Colonic mucosa (tissue), 4 donors: Measurements from ENCODE around the gene MICA. TPM values are rescaled to one million over a fixed set of nuclear protein-coding genes. Genes with fewer than 3 reads are reported as not detected.

Source experiments
- DNase-seq: peaks from one replicate; pipeline ENCODE4 v3.0.0-alpha.2; 2020
- H3K27ac ChIP-seq: fragments of 200-600 bp; one replicate; pipeline ENCODE4 v1.8.0; 2021
- H3K27me3 ChIP-seq: fragments of 200-600 bp; one replicate; pipeline ENCODE4 v1.8.0; 2021
- H3K36me3 ChIP-seq: fragments of 200-600 bp; one replicate; pipeline ENCODE4 v1.8.0; 2021
- H3K4me1 ChIP-seq: fragments of 200-600 bp; one replicate; pipeline ENCODE4 v1.8.0; 2021; ENCODE audit warnings: mild to moderate bottlenecking
- H3K4me3 ChIP-seq: fragments of 200-600 bp; one replicate; pipeline ENCODE4 v1.8.0; 2021
- H3K9ac ChIP-seq, 2 donors: one replicate each; pipeline ENCODE4 v1.7.0; 2013; ENCODE audit warnings: control low read depth in 2 of 2, low read depth in 2 of 2, low read length in 2 of 2
- H3K9me3 ChIP-seq: fragments of 200-600 bp; one replicate; pipeline ENCODE4 v1.8.0; 2021
- intact Hi-C: fragments of 100-400 bp; cut with DNase I; formaldehyde crosslinking; loops from one replicate; pipeline ENCODE4 v1.14.1; 2022
- total RNA-seq, 2 donors: library from RNA; stranded (reverse); fragmentation: NEBNext Ultra II Directional in 1 of 2; extraction: Animal tissue kit (Norgen Biotek cat#: 25700) in 1 of 2; gene quantifications; one replicate each; pipeline ENCODE4 v1.2.1, GENCODE V29; 2021
- TF ChIP-seq, protein P1 (sequence below): fragments of 200-600 bp; IDR thresholded peaks from one replicate; pipeline ENCODE4 v1.8.0; 2022; ENCODE audit warnings: antibody characterized with exemption, mild to moderate bottlenecking
- donor health status: healthy.
- donor health status: DM: no; HTN: no; CAD: no.
- donor health status: DM: no; HTN: no; CAD: no.

MICA gene
- total RNA-seq, 2 donors from 2014 or later = 15.0 to 26.7 TPM

- TF ChIP-seq, protein P1, sequence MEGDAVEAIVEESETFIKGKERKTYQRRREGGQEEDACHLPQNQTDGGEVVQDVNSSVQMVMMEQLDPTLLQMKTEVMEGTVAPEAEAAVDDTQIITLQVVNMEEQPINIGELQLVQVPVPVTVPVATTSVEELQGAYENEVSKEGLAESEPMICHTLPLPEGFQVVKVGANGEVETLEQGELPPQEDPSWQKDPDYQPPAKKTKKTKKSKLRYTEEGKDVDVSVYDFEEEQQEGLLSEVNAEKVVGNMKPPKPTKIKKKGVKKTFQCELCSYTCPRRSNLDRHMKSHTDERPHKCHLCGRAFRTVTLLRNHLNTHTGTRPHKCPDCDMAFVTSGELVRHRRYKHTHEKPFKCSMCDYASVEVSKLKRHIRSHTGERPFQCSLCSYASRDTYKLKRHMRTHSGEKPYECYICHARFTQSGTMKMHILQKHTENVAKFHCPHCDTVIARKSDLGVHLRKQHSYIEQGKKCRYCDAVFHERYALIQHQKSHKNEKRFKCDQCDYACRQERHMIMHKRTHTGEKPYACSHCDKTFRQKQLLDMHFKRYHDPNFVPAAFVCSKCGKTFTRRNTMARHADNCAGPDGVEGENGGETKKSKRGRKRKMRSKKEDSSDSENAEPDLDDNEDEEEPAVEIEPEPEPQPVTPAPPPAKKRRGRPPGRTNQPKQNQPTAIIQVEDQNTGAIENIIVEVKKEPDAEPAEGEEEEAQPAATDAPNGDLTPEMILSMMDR = no peak
- Histone ChIP-seq H3K9ac (no peak overlapping the region), H3K36me3 (no peaks in the 10 kb centered on the region), H3K4me1 (no peaks in the 10 kb centered on the region), H3K4me3 (no peak overlapping the region), H3K27ac (no peak overlapping the region), H3K27me3 (no peaks in the 10 kb centered on the region), H3K9me3 (no peaks in the 10 kb centered on the region)
- intact Hi-C loops = no loop called here
- no peak for DNase-seq
Observed at GRCh38 chr6:31418251-31418650, 14.9 kb downstream of the MICA start.

DNA sequence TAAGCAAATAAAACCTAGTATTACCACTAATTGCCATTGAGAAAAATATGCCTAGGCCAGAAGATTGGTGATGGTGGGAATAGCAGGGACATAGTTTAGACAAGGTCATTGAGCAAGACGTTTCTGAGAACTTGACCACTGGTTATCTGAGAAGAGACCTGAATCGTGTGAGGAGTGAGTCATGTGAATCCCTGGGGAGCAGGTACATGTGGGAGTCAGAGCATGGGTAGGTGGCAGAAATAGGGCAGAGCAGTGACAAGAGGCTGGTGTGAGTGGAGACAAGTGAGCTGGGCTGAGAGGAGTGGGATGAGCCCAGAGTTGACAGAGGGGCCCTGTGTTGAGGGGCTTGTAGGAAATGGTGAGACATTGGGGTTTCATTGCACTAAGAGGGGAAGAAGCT is 16.4 kb downstream of the MICA start:
- H3K9ac ChIP-seq = no peak overlapping the region
- H3K4me1 ChIP-seq = no peaks in the 10 kb centered on the region
- intact Hi-C loops = no loop called here
- H3K36me3 ChIP-seq = no peaks in the 10 kb centered on the region
- TF ChIP-seq, protein P1 = no peak
- H3K27me3 ChIP-seq = no peaks in the 10 kb centered on the region
- DNase-seq = no peak
- no peak overlapping the region for H3K4me3 ChIP-seq
- no peak overlapping the region for H3K27ac ChIP-seq
- no peaks in the 10 kb centered on the region for H3K9me3 ChIP-seq

GRCh38 chr6:31420546-31420945 is 17.2 kb downstream of the MICA start:
- Histone ChIP-seq H3K27me3 (no peaks in the 10 kb centered on the region), H3K36me3 (no peaks in the 10 kb centered on the region), H3K4me1 (no peaks in the 10 kb centered on the region), H3K9me3 (no peaks in the 10 kb centered on the region), H3K9ac (no peak overlapping the region), H3K4me3 (no peak overlapping the region), H3K27ac (no peak overlapping the region)
- TF ChIP-seq, protein P1 = no peak
- intact Hi-C loops = no loop called here
- DNase-seq = no peak

DNA sequence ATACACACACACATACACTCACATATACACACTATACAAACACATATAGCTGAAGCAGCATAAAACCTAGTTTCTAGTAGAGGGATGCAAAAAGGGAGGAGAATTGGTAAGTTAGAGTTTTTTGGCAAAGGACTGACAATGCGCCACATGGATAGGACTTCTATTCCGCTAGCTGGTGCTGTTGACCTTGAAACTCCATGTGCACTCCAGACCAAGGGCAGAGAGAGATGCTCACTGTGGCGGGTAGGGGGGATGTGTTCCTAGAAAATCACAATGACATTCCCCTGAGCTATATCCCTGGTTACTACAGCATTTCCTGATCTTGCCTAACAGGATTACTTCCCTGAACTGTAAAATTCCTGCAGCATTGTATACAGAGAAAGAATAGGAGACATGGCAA is 19.2 kb downstream of the MICA start:
- intact Hi-C loops = no loop called here

GRCh38 chr6:31423550-31423949 is 20.2 kb downstream of the MICA start:
- DNase-seq = no peak
- Histone ChIP-seq H3K9me3 (no peaks in the 10 kb centered on the region), H3K27ac (no peak overlapping the region), H3K4me3 (no peak overlapping the region), H3K27me3 (no peaks in the 10 kb centered on the region), H3K36me3 (no peaks in the 10 kb centered on the region), H3K4me1 (no peaks in the 10 kb centered on the region), H3K9ac (no peak overlapping the region)
- intact Hi-C loops = no loop called here
- TF ChIP-seq, protein P1 = no peak

More for the DNA sequence above, 19.2 kb downstream of the MICA start:
- no peak for DNase-seq
- Histone ChIP-seq H3K27me3 (no peaks in the 10 kb centered on the region), H3K27ac (no peak overlapping the region), H3K9me3 (no peaks in the 10 kb centered on the region), H3K4me3 (no peak overlapping the region), H3K36me3 (no peaks in the 10 kb centered on the region), H3K4me1 (no peaks in the 10 kb centered on the region), H3K9ac (no peak overlapping the region)
- TF ChIP-seq, protein P1 = no peak
